ENCODE measurements around the gene COX19. TPM values are rescaled to one million over a fixed set of nuclear protein-coding genes. Genes with fewer than 3 reads are reported as not detected.
A peak's percentile ranks its signal among the peaks of the same experiment; 100 is the strongest.

COX19 gene
- polyA plus RNA-seq, 1 of the 3 experiments (the other 2 are of a cell fraction) = 7.6 TPM

GRCh38 chr7:954330-955238, 20.8 kb downstream of the COX19 start, which contains the start of gene ADAP1:
TSS of gene ADAP1 (minus strand) at chr7:954680. CDS start at chr7:954477, 203 bp downstream.
- Histone ChIP-seq H3F3A (replicated peaks; ENCODE audit: insufficient read depth) (no peaks in the 10 kb centered on the region), H3K9me3 (no peaks in the 10 kb centered on the region), H3K4me2 (peak within 1 kb of the TSS; percentile 82), H3K4me1 (ENCODE audit: control insufficient read depth in 1 of 2, insufficient read depth in 2 of 2, low read depth in 1 of 2, low read length in 1 of 2) (peaks cover 0 to 4% of the 10 kb centered on the region in 2 experiments; a peak in 1 of 4 replicates), H3K9me2 (no peaks in the 10 kb centered on the region), H3K4me3 (ENCODE audit: low read depth in 2 of 2, low read length in 1 of 2) (peak within 1 kb of the TSS; percentile 42 to 59), H2AFZ (ENCODE audit: low read depth) (peak within 1 kb of the TSS; percentile 54; the same call in 1 of the 2 replicates), H4K20me1 (ENCODE audit: insufficient read depth) (0 out of 2 replicates have a peak, but pooled peaks cover 7% of the 10 kb centered on the region), H3K27me3 (ENCODE audit: insufficient read depth) (peaks cover 11% of the 10 kb centered on the region; the same call in 1 of the 2 replicates), H3K9ac (no peak within 1 kb of the TSS), H3K79me2 (ENCODE audit: insufficient read depth) (no peaks in the 10 kb centered on the region), H3K27ac (ENCODE audit: low read depth in 2 of 2, low read length in 1 of 2) (no peak within 1 kb of the TSS), H3K36me3 (replicated peaks in 1 of 2; ENCODE audit: control insufficient read depth in 1 of 2, insufficient read depth in 2 of 2, low read length in 1 of 2) (no peaks in the 10 kb centered on the region)
- DNase-seq = peak; percentile 92
- 0 out of 2 replicates have a peak, but pooled peaks have one; percentile 27 for TF ChIP-seq SMC3 (IDR thresholded peaks at IDR 0.05; ENCODE audit: low read depth, low read length)
- TF ChIP-seq MXI1 (IDR thresholded peaks at IDR 0.05; ENCODE audit: low read depth, low read length) = no peak
- no peak for TF ChIP-seq EP300 (IDR thresholded peaks at IDR 0.05; ENCODE audit: borderline replicate concordance in 1 of 2, low read depth in 1 of 2, low read length in 1 of 2)
- TF ChIP-seq, protein P1, sequence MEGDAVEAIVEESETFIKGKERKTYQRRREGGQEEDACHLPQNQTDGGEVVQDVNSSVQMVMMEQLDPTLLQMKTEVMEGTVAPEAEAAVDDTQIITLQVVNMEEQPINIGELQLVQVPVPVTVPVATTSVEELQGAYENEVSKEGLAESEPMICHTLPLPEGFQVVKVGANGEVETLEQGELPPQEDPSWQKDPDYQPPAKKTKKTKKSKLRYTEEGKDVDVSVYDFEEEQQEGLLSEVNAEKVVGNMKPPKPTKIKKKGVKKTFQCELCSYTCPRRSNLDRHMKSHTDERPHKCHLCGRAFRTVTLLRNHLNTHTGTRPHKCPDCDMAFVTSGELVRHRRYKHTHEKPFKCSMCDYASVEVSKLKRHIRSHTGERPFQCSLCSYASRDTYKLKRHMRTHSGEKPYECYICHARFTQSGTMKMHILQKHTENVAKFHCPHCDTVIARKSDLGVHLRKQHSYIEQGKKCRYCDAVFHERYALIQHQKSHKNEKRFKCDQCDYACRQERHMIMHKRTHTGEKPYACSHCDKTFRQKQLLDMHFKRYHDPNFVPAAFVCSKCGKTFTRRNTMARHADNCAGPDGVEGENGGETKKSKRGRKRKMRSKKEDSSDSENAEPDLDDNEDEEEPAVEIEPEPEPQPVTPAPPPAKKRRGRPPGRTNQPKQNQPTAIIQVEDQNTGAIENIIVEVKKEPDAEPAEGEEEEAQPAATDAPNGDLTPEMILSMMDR (IDR thresholded peaks at IDR 0.05) = peak; percentile 11; the same call in 1 of the 2 replicates
- no peak for TF ChIP-seq MEF2A (IDR thresholded peaks at IDR 0.05; ENCODE audit: borderline replicate concordance, low read depth)
- peak; percentile 45 for TF ChIP-seq RAD21 (IDR thresholded peaks at IDR 0.05; ENCODE audit: low read length)
- TF ChIP-seq RCOR1 (IDR thresholded peaks at IDR 0.05; ENCODE audit: low read length) = no peak
- no peak for TF ChIP-seq TEAD4 (IDR thresholded peaks at IDR 0.05; ENCODE audit: borderline replicate concordance, insufficient read depth)
- TF ChIP-seq CHD2 (IDR thresholded peaks at IDR 0.05; ENCODE audit: low read length, partially characterized antibody) = no peak
- TF ChIP-seq NRF1 (IDR thresholded peaks at IDR 0.05; ENCODE audit: low read depth, low read length) = 0 out of 2 replicates have a peak, but pooled peaks have one; percentile 8
- TF ChIP-seq NFIC (IDR thresholded peaks at IDR 0.05; ENCODE audit: borderline replicate concordance) = no peak
- no peak for TF ChIP-seq TAF1 (IDR thresholded peaks at IDR 0.05; ENCODE audit: borderline replicate concordance, low read depth, low read length)
- no peak for TF ChIP-seq POLR2AphosphoS5 (IDR thresholded peaks at IDR 0.05; ENCODE audit: low read depth, low read length)
- TF ChIP-seq JUND (IDR thresholded peaks at IDR 0.05) = no peak
- TF ChIP-seq GATA2 (CRISPR knock-in tag; IDR thresholded peaks at IDR 0.05) = no peak
- ChIA-PET CTCF (interaction anchor here (0.5 to 11.7 kb wide), 16 partner anchors 8 to 238 kb away, joined by 3 to 99 read pairs (median 4); no protein-coding TSS in a partner anchor), POLR2A (interaction anchor here (0.7 kb wide), 1 partner anchor 90 kb away, joined by 4 read pairs; the partner anchor contains the start of gene GPR146)
- 36% methylated on average over 5 of the region's 115 CpGs for WGBS (ENCODE audit: low lambda C conversion rate)
